ENCODE measurements around the gene PLCG2.

DNA sequence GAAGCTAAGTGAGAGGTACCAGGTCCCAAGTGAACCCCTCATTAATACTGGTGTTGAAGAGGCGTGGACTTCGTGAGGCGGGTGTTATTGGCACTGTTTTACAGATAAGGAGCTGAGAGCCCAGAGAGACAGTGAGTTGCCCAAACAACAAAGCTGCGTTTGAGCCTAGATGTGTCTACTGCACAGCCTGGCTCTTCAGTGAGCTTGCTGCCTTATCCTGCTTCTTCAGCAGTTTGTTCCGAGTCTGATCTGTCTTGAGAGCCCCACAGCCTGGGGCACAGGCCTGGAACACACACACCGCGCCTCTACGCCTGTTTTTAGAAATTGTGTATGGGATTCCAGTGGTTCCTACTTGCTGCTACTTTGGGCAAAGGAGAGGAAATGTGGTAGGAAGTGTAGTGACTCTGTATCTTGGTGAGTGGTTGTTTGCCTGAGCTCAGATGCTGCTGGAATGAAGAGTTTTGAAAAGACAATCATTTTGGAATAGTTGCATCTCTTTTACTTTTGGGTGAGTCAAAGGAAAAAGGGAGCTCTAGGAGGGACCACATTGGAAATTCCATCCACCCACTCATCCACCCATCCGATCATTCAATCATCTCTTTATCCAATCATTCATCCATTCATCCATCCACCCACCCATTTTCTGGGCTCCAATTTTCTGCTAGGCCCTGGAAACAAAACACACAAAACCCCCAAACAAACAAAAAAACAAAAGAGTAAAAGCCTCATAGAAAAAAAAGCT lies 22.3 kb upstream of the PLCG2 start:
- TF ChIP-seq CHD2 (IDR thresholded peaks at IDR 0.05; ENCODE audit: low read length) (no peak), POLR2A (IDR thresholded peaks at IDR 0.05; ENCODE audit: control extremely low read depth in 1 of 2, low read depth in 2 of 2, low read length in 2 of 2) (no peak)
- TF ChIP-seq, protein P1, sequence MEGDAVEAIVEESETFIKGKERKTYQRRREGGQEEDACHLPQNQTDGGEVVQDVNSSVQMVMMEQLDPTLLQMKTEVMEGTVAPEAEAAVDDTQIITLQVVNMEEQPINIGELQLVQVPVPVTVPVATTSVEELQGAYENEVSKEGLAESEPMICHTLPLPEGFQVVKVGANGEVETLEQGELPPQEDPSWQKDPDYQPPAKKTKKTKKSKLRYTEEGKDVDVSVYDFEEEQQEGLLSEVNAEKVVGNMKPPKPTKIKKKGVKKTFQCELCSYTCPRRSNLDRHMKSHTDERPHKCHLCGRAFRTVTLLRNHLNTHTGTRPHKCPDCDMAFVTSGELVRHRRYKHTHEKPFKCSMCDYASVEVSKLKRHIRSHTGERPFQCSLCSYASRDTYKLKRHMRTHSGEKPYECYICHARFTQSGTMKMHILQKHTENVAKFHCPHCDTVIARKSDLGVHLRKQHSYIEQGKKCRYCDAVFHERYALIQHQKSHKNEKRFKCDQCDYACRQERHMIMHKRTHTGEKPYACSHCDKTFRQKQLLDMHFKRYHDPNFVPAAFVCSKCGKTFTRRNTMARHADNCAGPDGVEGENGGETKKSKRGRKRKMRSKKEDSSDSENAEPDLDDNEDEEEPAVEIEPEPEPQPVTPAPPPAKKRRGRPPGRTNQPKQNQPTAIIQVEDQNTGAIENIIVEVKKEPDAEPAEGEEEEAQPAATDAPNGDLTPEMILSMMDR (IDR thresholded peaks at IDR 0.05; ENCODE audit: control extremely low read depth in 1 of 3, insufficient read depth in 1 of 3, low read depth in 1 of 3, low read length in 3 of 3): no peak
- TF ChIP-seq, protein P2, sequence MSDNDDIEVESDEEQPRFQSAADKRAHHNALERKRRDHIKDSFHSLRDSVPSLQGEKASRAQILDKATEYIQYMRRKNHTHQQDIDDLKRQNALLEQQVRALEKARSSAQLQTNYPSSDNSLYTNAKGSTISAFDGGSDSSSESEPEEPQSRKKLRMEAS (IDR thresholded peaks at IDR 0.05): no peak
